ENCODE results near the gene EPB41L4B.

Gene EPB41L4B

DNA sequence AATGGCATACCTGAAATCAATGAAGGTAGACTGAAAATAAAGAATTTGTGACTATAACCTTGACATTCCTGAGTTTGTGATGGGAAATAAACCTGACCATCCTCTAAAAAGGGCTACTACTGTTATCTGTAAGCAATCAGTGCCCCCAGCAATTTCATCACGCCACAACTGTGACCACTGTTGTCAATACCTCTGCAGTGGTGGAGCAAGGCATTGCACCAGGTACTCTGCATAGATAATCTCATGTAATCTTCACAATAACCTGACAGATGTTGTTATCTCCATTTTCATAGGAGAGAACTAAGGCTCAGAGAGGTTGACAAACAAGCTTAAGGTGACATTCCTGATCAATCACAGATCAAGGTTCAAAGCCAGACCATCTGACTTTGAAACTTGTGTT is 115.3 kb downstream of the EPB41L4B start:
- DNase-seq (ENCODE audit: low read depth in 3 of 3): no peak

DNA sequence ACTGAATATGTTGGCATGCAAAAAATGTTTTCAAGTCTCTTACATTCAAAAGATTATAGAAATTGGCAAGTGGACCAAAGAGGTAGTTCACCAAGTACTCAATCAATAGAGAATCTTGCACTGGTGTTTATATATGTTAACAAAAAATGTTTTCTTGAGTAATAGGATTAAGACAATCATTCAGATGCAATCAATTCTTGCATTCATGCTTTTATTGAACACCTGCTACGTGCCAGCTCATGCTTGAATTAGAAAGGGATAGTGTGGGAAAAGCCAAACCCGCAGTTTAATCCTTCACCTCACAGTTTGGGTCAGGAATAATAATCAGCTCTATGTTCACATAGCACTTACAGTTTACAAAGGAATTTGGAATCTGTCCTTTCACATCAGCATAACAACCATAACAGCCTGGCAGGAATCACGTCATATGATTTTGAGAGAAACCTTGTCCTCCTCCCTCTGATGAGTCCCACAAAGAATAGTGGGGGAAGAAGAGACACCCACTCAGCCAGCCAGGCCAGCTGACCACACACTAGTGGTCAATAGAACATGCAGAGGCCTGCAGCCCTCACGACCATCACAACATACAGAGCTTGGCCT is 117.0 kb downstream of the EPB41L4B start:
- DNase-seq (ENCODE audit: low read depth in 3 of 3): no peak

DNA sequence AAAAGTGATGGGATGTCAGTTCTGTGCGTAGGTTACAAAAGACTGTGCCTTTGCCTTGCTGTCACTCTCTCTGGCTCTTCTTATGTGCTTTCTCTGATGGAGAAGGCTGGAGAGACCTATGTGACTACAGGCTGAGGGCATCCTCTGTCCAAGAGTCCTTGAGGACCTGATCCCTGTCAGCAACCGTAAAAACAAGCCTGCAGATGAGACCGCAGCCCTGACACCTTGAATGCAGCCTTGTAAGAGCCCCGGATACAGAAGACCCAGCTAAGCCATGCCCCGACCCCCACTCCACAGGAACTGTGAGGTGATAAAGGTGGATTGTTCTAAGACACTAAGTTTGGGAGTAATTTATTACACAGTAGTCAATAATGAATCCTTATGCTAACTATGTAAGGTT is 121.2 kb downstream of the EPB41L4B start:
- no peak for DNase-seq (ENCODE audit: low read depth in 3 of 3)

GRCh38 chr9:109198736-109199382 is 122.0 kb downstream of the EPB41L4B start:
- DNase-seq (ENCODE audit: low read depth in 3 of 3): no peak

GRCh38 chr9:109193974-109194556 is 126.8 kb downstream of the EPB41L4B start:
- DNase-seq (ENCODE audit: low read depth in 3 of 3): no peak

DNA sequence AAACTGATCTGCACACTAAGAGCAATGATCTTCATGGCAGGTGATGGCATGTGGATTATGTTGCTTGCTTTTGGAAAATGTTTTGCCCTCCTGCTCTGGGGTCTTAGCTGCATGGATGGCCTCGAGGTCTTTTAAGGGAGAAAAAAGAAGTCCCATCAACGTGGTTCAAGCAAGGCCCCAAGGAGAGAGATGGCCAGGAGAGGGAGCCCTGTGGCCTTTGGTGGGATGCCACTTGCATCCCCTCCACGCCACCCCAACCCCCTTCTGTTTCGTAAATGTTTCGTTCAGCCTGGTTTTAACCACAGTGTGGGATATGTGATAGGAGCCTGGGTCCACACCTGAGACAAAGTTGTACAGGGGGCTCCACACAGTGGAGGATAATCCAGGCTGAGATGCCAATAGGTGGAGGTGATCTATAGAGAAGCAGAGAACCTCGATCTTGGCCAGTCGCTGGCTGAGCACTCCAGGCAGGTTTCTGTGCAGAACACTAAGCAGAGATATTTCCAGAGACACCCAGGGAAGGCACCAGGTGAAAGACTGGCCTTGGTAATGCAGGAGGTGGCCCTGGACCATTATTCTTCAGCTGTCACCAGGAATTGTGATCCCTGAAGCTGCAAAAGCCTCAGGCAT is 128.0 kb downstream of the EPB41L4B start:
- DNase-seq (ENCODE audit: low read depth in 3 of 3): no peak

DNA sequence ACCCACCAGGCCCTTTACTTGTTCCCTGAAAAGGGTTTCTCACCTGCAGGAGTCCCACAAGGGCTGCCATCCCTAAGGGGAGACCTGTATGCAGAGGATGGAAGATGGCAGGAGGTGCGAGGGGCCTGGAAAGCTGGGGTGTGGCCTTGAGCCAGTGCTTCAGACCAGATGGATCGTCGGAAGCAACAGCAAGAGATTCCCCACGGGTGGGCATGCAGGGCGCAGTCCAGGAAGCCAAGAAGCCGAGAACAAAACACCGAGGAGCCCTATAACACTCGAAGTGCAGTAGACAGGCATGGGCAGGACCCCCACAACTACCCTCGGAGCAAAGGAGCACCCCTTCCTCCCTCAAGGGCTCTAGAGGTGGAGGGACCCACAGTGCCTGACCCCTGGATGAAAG is 129.1 kb downstream of the EPB41L4B start:
- DNase-seq (ENCODE audit: low read depth in 3 of 3): no peak

DNA sequence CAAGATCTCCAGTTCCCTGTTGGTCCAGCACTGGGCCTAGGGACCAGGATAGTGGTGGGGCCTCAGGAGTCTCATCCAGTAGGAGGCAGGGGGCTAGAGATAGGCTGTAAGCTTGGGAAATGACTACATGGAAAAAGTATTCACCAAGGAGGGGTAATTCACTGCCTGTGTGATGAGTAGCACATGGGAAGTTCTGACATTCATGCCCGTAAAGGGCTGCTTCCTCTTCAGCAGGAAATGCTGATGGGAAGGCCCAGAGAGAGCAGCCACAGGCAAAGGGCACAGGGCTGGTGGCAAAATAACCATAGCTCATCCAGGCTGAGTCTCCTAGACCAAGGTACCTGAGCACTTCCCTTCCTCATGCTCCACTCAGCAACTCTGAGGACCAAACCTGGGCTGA is 130.7 kb downstream of the EPB41L4B start:
- no peak for DNase-seq (ENCODE audit: low read depth in 3 of 3)

GRCh38 chr9:109186857-109187520 is 133.9 kb downstream of the EPB41L4B start:
- no peak for DNase-seq (ENCODE audit: low read depth in 3 of 3)

- DNase-seq (ENCODE audit: low read depth in 3 of 3): no peak
Measured at GRCh38 chr9:109182940-109183798, 137.7 kb downstream of the EPB41L4B start.

GRCh38 chr9:109182550-109182939 is 138.3 kb downstream of the EPB41L4B start:
- DNase-seq (ENCODE audit: low read depth in 3 of 3): no peak

GRCh38 chr9:109181284-109181683 is 139.6 kb downstream of the EPB41L4B start:
- no peak for DNase-seq (ENCODE audit: low read depth in 3 of 3)

DNA sequence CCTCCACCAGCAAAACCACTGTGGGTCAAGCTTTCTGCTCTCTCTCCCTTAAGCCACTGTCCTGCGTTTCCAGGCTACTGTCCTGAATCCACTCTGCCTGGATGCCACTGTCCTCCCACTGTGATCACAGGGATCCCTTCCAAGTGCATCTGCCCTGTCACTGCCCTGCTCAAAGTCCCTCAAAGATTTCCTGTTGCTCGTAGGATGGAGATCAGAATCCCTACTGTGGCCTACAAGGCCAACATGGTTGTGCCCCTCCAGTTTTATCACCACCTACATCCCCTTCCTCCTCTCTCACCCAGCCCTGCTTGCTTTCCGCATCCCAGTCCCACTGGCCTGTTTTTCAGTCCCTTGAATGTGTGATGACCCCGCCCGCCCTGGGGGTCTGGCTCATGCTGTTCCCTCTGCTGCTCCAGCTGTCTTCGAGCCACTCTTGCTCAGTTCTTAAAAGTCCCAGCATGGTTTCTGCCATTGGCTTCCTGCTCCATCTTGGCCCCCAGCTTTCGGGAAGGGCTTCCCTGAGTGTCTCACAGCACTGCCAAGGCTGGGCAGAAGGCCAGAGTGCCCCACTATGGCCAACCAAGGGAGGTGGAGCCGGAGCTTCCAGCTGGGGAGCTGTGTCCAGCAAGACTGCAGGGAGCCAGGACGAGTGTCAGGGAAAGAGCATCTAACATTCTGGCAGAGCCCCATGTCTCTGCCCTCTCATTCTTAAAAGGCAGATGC is 140.9 kb downstream of the EPB41L4B start:
- no peak for DNase-seq (ENCODE audit: low read depth in 3 of 3)

- no peak for DNase-seq (ENCODE audit: low read depth in 3 of 3)
Measured at GRCh38 chr9:109176963-109177362, 143.9 kb downstream of the EPB41L4B start.

- DNase-seq (ENCODE audit: low read depth in 3 of 3): no peak
Measured at GRCh38 chr9:109176386-109176785, 144.5 kb downstream of the EPB41L4B start.

DNA sequence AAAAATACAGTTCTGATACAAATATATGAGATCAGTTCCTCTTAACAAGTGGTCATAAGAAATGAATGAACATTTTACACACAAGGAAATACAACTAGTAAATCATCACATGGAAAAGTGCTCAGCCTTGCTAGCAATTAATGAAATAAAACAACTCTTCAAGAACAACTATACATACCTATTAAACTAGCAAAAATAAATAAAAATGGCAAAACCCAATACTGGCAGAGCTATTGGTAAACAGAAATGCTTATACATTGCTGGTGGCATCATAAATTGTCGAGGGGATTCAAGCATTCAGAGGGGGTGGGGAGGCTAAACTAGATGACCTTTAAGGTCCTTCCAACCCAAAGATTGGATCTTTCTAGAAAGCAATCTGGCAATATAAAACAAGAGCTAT is 147.9 kb downstream of the EPB41L4B start:
- DNase-seq (ENCODE audit: low read depth in 3 of 3): no peak

DNA sequence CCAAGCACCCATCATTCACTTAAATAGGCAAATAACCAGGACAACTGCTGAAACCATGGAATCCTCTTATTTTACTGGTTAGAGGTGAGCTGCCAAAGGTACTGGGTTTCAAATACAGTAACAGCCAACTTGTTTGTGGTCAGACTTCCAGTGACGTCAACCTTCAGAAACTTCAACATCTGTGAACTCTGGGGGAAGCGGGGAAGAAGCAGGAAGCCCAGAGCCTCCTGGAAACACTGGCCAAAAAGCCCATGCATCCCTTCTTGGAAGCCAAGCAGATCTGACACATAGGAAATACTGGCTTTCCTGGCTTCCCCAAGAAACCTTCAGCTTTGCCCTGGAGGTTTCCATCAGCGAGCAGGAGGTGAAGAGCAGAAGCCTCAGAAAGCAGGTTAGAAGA is 148.9 kb downstream of the EPB41L4B start:
- no peak for DNase-seq (ENCODE audit: low read depth in 3 of 3)

- no peak for DNase-seq (ENCODE audit: low read depth in 3 of 3)
Measured at GRCh38 chr9:109168170-109168569, 152.7 kb downstream of the EPB41L4B start.

DNA sequence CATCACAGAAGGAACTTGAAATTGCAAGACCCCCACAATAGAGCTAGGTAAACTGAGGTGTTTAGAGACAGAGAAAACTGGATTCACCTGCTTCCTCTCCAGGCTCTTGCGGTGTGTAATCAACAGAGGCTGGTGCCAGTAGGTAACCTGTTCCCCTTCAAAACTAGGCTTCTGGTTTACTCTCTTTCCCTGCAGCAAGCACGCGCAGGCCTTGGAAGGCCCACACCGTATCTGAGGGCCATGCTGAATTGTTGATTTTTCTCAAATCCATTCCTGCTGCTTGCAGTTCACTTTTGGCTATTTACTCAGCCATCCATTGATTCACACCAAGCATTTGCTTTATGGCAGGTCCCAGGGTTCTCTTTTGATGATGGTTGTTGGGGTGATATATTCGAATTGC is 153.1 kb downstream of the EPB41L4B start:
- no peak for DNase-seq (ENCODE audit: low read depth in 3 of 3)

- DNase-seq (ENCODE audit: low read depth in 3 of 3): no peak
Measured at GRCh38 chr9:109166771-109167601, 153.9 kb downstream of the EPB41L4B start, which contains the start of gene FRRS1L. FRRS1L (minus strand) TSS chr9:109167249; CDS start chr9:109167138, 111 bp downstream.

Data from stimulated activated CD4-positive, alpha-beta T cell treated with anti-CD3 and anti-CD28 coated beads, TNF-alpha, amount 100 ng/mL, for 4 hours (primary cell).